ENCODE measurements around the gene NET1. TPM values are rescaled to one million over a fixed set of nuclear protein-coding genes. Genes with fewer than 3 reads are reported as not detected.

Gene NET1
- total RNA-seq, 2 experiments from 2014 or later, result 37.1 to 40.0 TPM

- no peaks in the 10 kb centered on the region for H3K4me1 Mint-ChIP-seq
- POLR2A ChIA-PET, result interaction anchor here (1.0 kb wide), 1 partner anchor 87 kb away, joined by 3 read pairs; no protein-coding TSS in a partner anchor
- no peak overlapping the region for H3K4me3 Mint-ChIP-seq
- CTCF ChIA-PET, result interaction anchor here (1.7 kb wide), 1 partner anchor 531 kb away, joined by 7 read pairs; no protein-coding TSS in a partner anchor
- H3K9me3 Mint-ChIP-seq, result peaks cover 4% of the 10 kb centered on the region
- no peaks in the 10 kb centered on the region for H3K36me3 Mint-ChIP-seq (ENCODE audit: low read depth)
- DNase-seq, result no peak
- no peak overlapping the region for H3K27ac Mint-ChIP-seq
- H3K27me3 Mint-ChIP-seq, result peaks cover 3% of the 10 kb centered on the region
Observed at GRCh38 chr10:5381187-5381586, 31.2 kb upstream of the NET1 start.

GRCh38 chr10:5385224-5385623, 27.1 kb upstream of the NET1 start:
- ChIA-PET POLR2A (no interaction called here), CTCF (interaction anchor here (1.8 kb wide), 1 partner anchor 295 kb away, joined by 7 read pairs; no protein-coding TSS in a partner anchor)
- H3K27me3 Mint-ChIP-seq, result peaks cover 4% of the 10 kb centered on the region
- H3K9me3 Mint-ChIP-seq, result peaks cover 5% of the 10 kb centered on the region
- no peak for DNase-seq
- H3K27ac Mint-ChIP-seq, result no peak overlapping the region
- peaks cover 4% of the 10 kb centered on the region for H3K36me3 Mint-ChIP-seq (ENCODE audit: low read depth)
- H3K4me3 Mint-ChIP-seq, result no peak overlapping the region
- H3K4me1 Mint-ChIP-seq, result no peaks in the 10 kb centered on the region

GRCh38 chr10:5387169-5387568, 25.2 kb upstream of the NET1 start:
- no peak overlapping the region for H3K27ac Mint-ChIP-seq
- POLR2A ChIA-PET, result no interaction called here
- peaks cover 11% of the 10 kb centered on the region for H3K27me3 Mint-ChIP-seq

GRCh38 chr10:5390607-5391205, 21.7 kb upstream of the NET1 start:
- H3K27ac Mint-ChIP-seq, result no peak overlapping the region
- ChIA-PET POLR2A (interaction anchor here (1.1 kb wide), 1 partner anchor 14 kb away, joined by 3 read pairs; the partner anchor contains the start of gene TUBAL3), CTCF (interaction anchor here (0.6 to 1.1 kb wide), 2 partner anchors 9 to 11 kb away, joined by 3 read pairs; no protein-coding TSS in a partner anchor)
- no peak overlapping the region for H3K4me3 Mint-ChIP-seq
- H3K4me1 Mint-ChIP-seq, result no peaks in the 10 kb centered on the region
- DNase-seq, result no peak
- peaks cover 9% of the 10 kb centered on the region for H3K36me3 Mint-ChIP-seq (ENCODE audit: low read depth)
- peaks cover 20% of the 10 kb centered on the region for H3K9me3 Mint-ChIP-seq
- H3K27me3 Mint-ChIP-seq, result peaks cover 11% of the 10 kb centered on the region

More at GRCh38 chr10:5387169-5387568, 25.2 kb upstream of the NET1 start:
- Mint-ChIP-seq H3K36me3 (ENCODE audit: low read depth) (peaks cover 9% of the 10 kb centered on the region), H3K4me1 (no peaks in the 10 kb centered on the region), H3K4me3 (no peak overlapping the region), H3K9me3 (peaks cover 20% of the 10 kb centered on the region)
- DNase-seq, result no peak
- CTCF ChIA-PET, result interaction anchor here (1.5 kb wide), 1 partner anchor 572 kb away, joined by 4 read pairs; no protein-coding TSS in a partner anchor

- H3K4me1 Mint-ChIP-seq, result no peaks in the 10 kb centered on the region
- H3K27me3 Mint-ChIP-seq, result peaks cover 11% of the 10 kb centered on the region
- no peak overlapping the region for H3K4me3 Mint-ChIP-seq
- DNase-seq, result no peak
- POLR2A ChIA-PET, result no interaction called here
- peaks cover 9% of the 10 kb centered on the region for H3K36me3 Mint-ChIP-seq (ENCODE audit: low read depth)
- CTCF ChIA-PET, result no interaction called here
- peaks cover 20% of the 10 kb centered on the region for H3K9me3 Mint-ChIP-seq
- no peak overlapping the region for H3K27ac Mint-ChIP-seq
Observed at GRCh38 chr10:5391790-5392189, 20.6 kb upstream of the NET1 start.

GRCh38 chr10:5393529-5393928, 18.8 kb upstream of the NET1 start:
- Mint-ChIP-seq H3K4me3 (no peak overlapping the region), H3K27me3 (peaks cover 14% of the 10 kb centered on the region), H3K36me3 (ENCODE audit: low read depth) (peaks cover 9% of the 10 kb centered on the region), H3K9me3 (peaks cover 20% of the 10 kb centered on the region), H3K4me1 (no peaks in the 10 kb centered on the region), H3K27ac (no peak overlapping the region)
- ChIA-PET POLR2A (no interaction called here), CTCF (no interaction called here)
- no peak for DNase-seq

- peaks cover 5% of the 10 kb centered on the region for H3K36me3 Mint-ChIP-seq (ENCODE audit: low read depth)
- ChIA-PET POLR2A (no interaction called here), CTCF (no interaction called here)
- H3K27me3 Mint-ChIP-seq, result peaks cover 26% of the 10 kb centered on the region
- H3K4me3 Mint-ChIP-seq, result no peak overlapping the region
- H3K27ac Mint-ChIP-seq, result no peak overlapping the region
- peaks cover 16% of the 10 kb centered on the region for H3K9me3 Mint-ChIP-seq
- no peak for DNase-seq
- H3K4me1 Mint-ChIP-seq, result no peaks in the 10 kb centered on the region
Observed at GRCh38 chr10:5395168-5395567, 17.2 kb upstream of the NET1 start.

GRCh38 chr10:5396556-5397300, 15.6 kb upstream of the NET1 start:
- no peaks in the 10 kb centered on the region for H3K4me1 Mint-ChIP-seq
- ChIA-PET CTCF (no interaction called here), POLR2A (no interaction called here)
- peaks cover 3% of the 10 kb centered on the region for H3K9me3 Mint-ChIP-seq
- no peak overlapping the region for H3K27ac Mint-ChIP-seq
- H3K4me3 Mint-ChIP-seq, result no peak overlapping the region
- DNase-seq, result no peak
- peaks cover 26% of the 10 kb centered on the region for H3K27me3 Mint-ChIP-seq
- no peaks in the 10 kb centered on the region for H3K36me3 Mint-ChIP-seq (ENCODE audit: low read depth)

- H3K4me3 Mint-ChIP-seq, result no peak overlapping the region
- H3K27me3 Mint-ChIP-seq, result peaks cover 23% of the 10 kb centered on the region
- H3K27ac Mint-ChIP-seq, result no peak overlapping the region
- ChIA-PET CTCF (interaction anchor here (0.8 to 1.5 kb wide), 4 partner anchors 9 to 550 kb away, joined by 3 to 5 read pairs (median 3); no protein-coding TSS in a partner anchor), POLR2A (interaction anchor here (0.9 kb wide), 1 partner anchor 12 kb away, joined by 3 read pairs; no protein-coding TSS in a partner anchor)
- no peaks in the 10 kb centered on the region for H3K36me3 Mint-ChIP-seq (ENCODE audit: low read depth)
- DNase-seq, result no peak
- no peaks in the 10 kb centered on the region for H3K4me1 Mint-ChIP-seq
- no peaks in the 10 kb centered on the region for H3K9me3 Mint-ChIP-seq
Observed at GRCh38 chr10:5399332-5399731, 13.0 kb upstream of the NET1 start.

- POLR2A ChIA-PET, result interaction anchor here (0.9 kb wide), 1 partner anchor 11 kb away, joined by 3 read pairs; no protein-coding TSS in a partner anchor
- CTCF ChIA-PET, result interaction anchor here (0.8 to 1.3 kb wide), 3 partner anchors 10 to 586 kb away, joined by 3 read pairs; no protein-coding TSS in a partner anchor
- H3K4me1 Mint-ChIP-seq, result no peaks in the 10 kb centered on the region
- no peak for DNase-seq
- peaks cover 23% of the 10 kb centered on the region for H3K27me3 Mint-ChIP-seq
- no peaks in the 10 kb centered on the region for H3K9me3 Mint-ChIP-seq
- H3K4me3 Mint-ChIP-seq, result no peak overlapping the region
- H3K36me3 Mint-ChIP-seq (ENCODE audit: low read depth), result no peaks in the 10 kb centered on the region
- H3K27ac Mint-ChIP-seq, result no peak overlapping the region
Observed at GRCh38 chr10:5400468-5401240, 11.7 kb upstream of the NET1 start.

- Mint-ChIP-seq H3K9me3 (no peaks in the 10 kb centered on the region), H3K27ac (no peak overlapping the region), H3K4me3 (no peak overlapping the region), H3K36me3 (ENCODE audit: low read depth) (no peaks in the 10 kb centered on the region), H3K4me1 (no peaks in the 10 kb centered on the region), H3K27me3 (peaks cover 20% of the 10 kb centered on the region)
- DNase-seq, result no peak
- CTCF ChIA-PET, result no interaction called here
- POLR2A ChIA-PET, result no interaction called here
Observed at GRCh38 chr10:5402798-5403197, 9.6 kb upstream of the NET1 start.

- Mint-ChIP-seq H3K27ac (no peak within 1 kb of the TSS), H3K4me1 (no peaks in the 10 kb centered on the region), H3K4me3 (no peak within 1 kb of the TSS), H3K9me3 (no peaks in the 10 kb centered on the region), H3K36me3 (ENCODE audit: low read depth) (no peaks in the 10 kb centered on the region), H3K27me3 (peaks cover 24% of the 10 kb centered on the region)
- DNase-seq, result no peak
- POLR2A ChIA-PET, result interaction anchor here (1.0 kb wide), 1 partner anchor 13 kb away, joined by 3 read pairs; no protein-coding TSS in a partner anchor
- CTCF ChIA-PET, result interaction anchor here (1.1 kb wide), 1 partner anchor 556 kb away, joined by 3 read pairs; no protein-coding TSS in a partner anchor
Observed at GRCh38 chr10:5404208-5405041, 7.9 kb upstream of the NET1 start, which contains the start of gene TUBAL3. TUBAL3 (minus strand) TSS chr10:5404828; CDS start chr10:5404792, 36 bp downstream.

Measured in activated CD4-positive, alpha-beta memory T cell treated with anti-CD3 and anti-CD28 coated beads, Interleukin-2, amount 10 ng/mL, durations not matched to agents 7 days and 5 days (primary cell).